ENCODE results near the gene TMEM88. TPM values are rescaled to one million over a fixed set of nuclear protein-coding genes. Genes with fewer than 3 reads are reported as not detected.
"Not testable (repeated sequence)": the region's sequence is repeated elsewhere in the genome, so short reads cannot be mapped to it uniquely, and the experiment has no call there.

TMEM88 gene
- 1 to 10 TPM in 1 of 2 experiments, under 1 TPM in 1; 0.78 to 1.5 TPM for total RNA-seq

- CTCF ChIA-PET: interaction anchor here (2.3 kb wide), 1 partner anchor 20 kb away, joined by 24 read pairs; the partner anchor contains the start of gene KDM6B
- POLR2A ChIA-PET: interaction anchor here (1.0 to 3.1 kb wide), 5 partner anchors 10 to 77 kb away, joined by 4 to 32 read pairs (median 24); partner anchors contain the start of genes CNTROB and KDM6B
- Mint-ChIP-seq H3K36me3 (ENCODE audit: low read depth) (peaks cover 6% of the 10 kb centered on the region), H3K27me3 (no peaks in the 10 kb centered on the region), H3K4me3 (no peak within 1 kb of the TSS), H3K9me3 (no peaks in the 10 kb centered on the region), H3K27ac (no peak within 1 kb of the TSS), H3K4me1 (peaks cover 28% of the 10 kb centered on the region)
- peak; percentile 16 for DNase-seq
Observed at GRCh38 chr17:7854851-7855659, at the start of gene TMEM88. TSS of gene TMEM88 (plus strand) at chr17:7855066. CDS start at chr17:7855075, 9 bp downstream.

GRCh38 chr17:7806587-7806986 lies 48.3 kb upstream of the TMEM88 start:
- Mint-ChIP-seq H3K9me3 (no peaks in the 10 kb centered on the region), H3K4me3 (no peak overlapping the region), H3K4me1 (no peaks in the 10 kb centered on the region), H3K27ac (no peak overlapping the region), H3K27me3 (peaks cover 8% of the 10 kb centered on the region), H3K36me3 (ENCODE audit: low read depth) (no peaks in the 10 kb centered on the region)
- POLR2A ChIA-PET: no interaction called here
- CTCF ChIA-PET: no interaction called here
- no peak for DNase-seq

GRCh38 chr17:7807206-7807605 lies 47.7 kb upstream of the TMEM88 start:
- Mint-ChIP-seq H3K9me3 (no peaks in the 10 kb centered on the region), H3K27me3 (peaks cover 8% of the 10 kb centered on the region), H3K27ac (no peak overlapping the region), H3K4me3 (no peak overlapping the region), H3K4me1 (no peaks in the 10 kb centered on the region), H3K36me3 (ENCODE audit: low read depth) (no peaks in the 10 kb centered on the region)
- CTCF ChIA-PET: no interaction called here
- DNase-seq: no peak
- POLR2A ChIA-PET: interaction anchor here (0.9 kb wide), 1 partner anchor 352 kb away, joined by 3 read pairs; no protein-coding TSS in a partner anchor

- CTCF ChIA-PET: no interaction called here
- H3K36me3 Mint-ChIP-seq (ENCODE audit: low read depth): no peaks in the 10 kb centered on the region
- H3K9me3 Mint-ChIP-seq: no peaks in the 10 kb centered on the region
- DNase-seq: no peak
- no peak overlapping the region for H3K4me3 Mint-ChIP-seq
- no peaks in the 10 kb centered on the region for H3K4me1 Mint-ChIP-seq
- POLR2A ChIA-PET: no interaction called here
- H3K27ac Mint-ChIP-seq: no peak overlapping the region
- H3K27me3 Mint-ChIP-seq: peaks cover 8% of the 10 kb centered on the region
Observed at GRCh38 chr17:7809086-7809790, 45.6 kb upstream of the TMEM88 start.

GRCh38 chr17:7809791-7810343 lies 45.0 kb upstream of the TMEM88 start:
- H3K27ac Mint-ChIP-seq; H3K36me3 Mint-ChIP-seq (ENCODE audit: low read depth); H3K4me1 Mint-ChIP-seq; DNase-seq; H3K4me3 Mint-ChIP-seq; H3K9me3 Mint-ChIP-seq; H3K27me3 Mint-ChIP-seq; POLR2A ChIA-PET: not testable (repeated sequence)
- CTCF ChIA-PET: interaction anchor here (0.7 kb wide), 1 partner anchor 20 kb away, joined by 3 read pairs; no protein-coding TSS in a partner anchor

- Mint-ChIP-seq H3K27ac (no peak overlapping the region), H3K4me3 (no peak overlapping the region), H3K4me1 (no peaks in the 10 kb centered on the region), H3K9me3 (no peaks in the 10 kb centered on the region), H3K27me3 (peaks cover 6% of the 10 kb centered on the region), H3K36me3 (ENCODE audit: low read depth) (no peaks in the 10 kb centered on the region)
- ChIA-PET POLR2A (no interaction called here), CTCF (interaction anchor here (1.0 kb wide), 1 partner anchor 456 kb away, joined by 3 read pairs; the partner anchor contains the start of gene TMEM95)
- no peak for DNase-seq
Observed at GRCh38 chr17:7811251-7811650, 43.6 kb upstream of the TMEM88 start.

- ChIA-PET POLR2A (no interaction called here), CTCF (interaction anchor here (1.3 kb wide), 1 partner anchor 10 kb away, joined by 4 read pairs; no protein-coding TSS in a partner anchor)
Observed at GRCh38 chr17:7814969-7815368, 39.9 kb upstream of the TMEM88 start.

GRCh38 chr17:7816926-7817642 lies 37.8 kb upstream of the TMEM88 start:
- Mint-ChIP-seq H3K4me1 (no peaks in the 10 kb centered on the region), H3K9me3 (no peaks in the 10 kb centered on the region), H3K27ac (no peak overlapping the region), H3K27me3 (peaks cover 3% of the 10 kb centered on the region), H3K4me3 (no peak overlapping the region), H3K36me3 (ENCODE audit: low read depth) (no peaks in the 10 kb centered on the region)
- no peak for DNase-seq
- CTCF ChIA-PET: interaction anchor here (1.0 kb wide), 1 partner anchor 73 kb away, joined by 3 read pairs; no protein-coding TSS in a partner anchor
- POLR2A ChIA-PET: interaction anchor here (0.7 kb wide), 1 partner anchor 40 kb away, joined by 4 read pairs; the partner anchor contains the start of gene NAA38

More at GRCh38 chr17:7814969-7815368, 39.9 kb upstream of the TMEM88 start:
- no peak overlapping the region for H3K27ac Mint-ChIP-seq
- H3K4me1 Mint-ChIP-seq: no peaks in the 10 kb centered on the region
- H3K36me3 Mint-ChIP-seq (ENCODE audit: low read depth): no peaks in the 10 kb centered on the region
- no peak overlapping the region for H3K4me3 Mint-ChIP-seq
- no peaks in the 10 kb centered on the region for H3K9me3 Mint-ChIP-seq
- no peaks in the 10 kb centered on the region for H3K27me3 Mint-ChIP-seq
- DNase-seq: no peak

GRCh38 chr17:7817643-7817964 lies 37.3 kb upstream of the TMEM88 start:
- no peak for DNase-seq
- H3K27ac Mint-ChIP-seq: no peak overlapping the region
- H3K36me3 Mint-ChIP-seq (ENCODE audit: low read depth): no peaks in the 10 kb centered on the region
- H3K27me3 Mint-ChIP-seq: peaks cover 3% of the 10 kb centered on the region
- H3K4me1 Mint-ChIP-seq: no peaks in the 10 kb centered on the region
- ChIA-PET POLR2A (no interaction called here), CTCF (no interaction called here)
- H3K9me3 Mint-ChIP-seq: no peaks in the 10 kb centered on the region
- no peak overlapping the region for H3K4me3 Mint-ChIP-seq

GRCh38 chr17:7818026-7818425 lies 36.8 kb upstream of the TMEM88 start:
- POLR2A ChIA-PET: no interaction called here

GRCh38 chr17:7818746-7819645 lies 35.9 kb upstream of the TMEM88 start:
- H3K9me3 Mint-ChIP-seq: no peaks in the 10 kb centered on the region
- POLR2A ChIA-PET: no interaction called here
- H3K4me3 Mint-ChIP-seq: no peak overlapping the region
- no peaks in the 10 kb centered on the region for H3K36me3 Mint-ChIP-seq (ENCODE audit: low read depth)
- peaks cover 3% of the 10 kb centered on the region for H3K27me3 Mint-ChIP-seq
- CTCF ChIA-PET: no interaction called here
- no peak for DNase-seq
- no peaks in the 10 kb centered on the region for H3K4me1 Mint-ChIP-seq
- H3K27ac Mint-ChIP-seq: no peak overlapping the region

More at GRCh38 chr17:7818026-7818425, 36.8 kb upstream of the TMEM88 start:
- Mint-ChIP-seq H3K4me3 (no peak overlapping the region), H3K27me3 (peaks cover 3% of the 10 kb centered on the region), H3K4me1 (no peaks in the 10 kb centered on the region), H3K9me3 (no peaks in the 10 kb centered on the region), H3K27ac (no peak overlapping the region), H3K36me3 (ENCODE audit: low read depth) (no peaks in the 10 kb centered on the region)
- CTCF ChIA-PET: no interaction called here
- no peak for DNase-seq

- Mint-ChIP-seq H3K9me3 (no peaks in the 10 kb centered on the region), H3K27ac (no peak overlapping the region), H3K4me3 (no peak overlapping the region), H3K27me3 (peaks cover 6% of the 10 kb centered on the region), H3K36me3 (ENCODE audit: low read depth) (no peaks in the 10 kb centered on the region), H3K4me1 (no peaks in the 10 kb centered on the region)
- DNase-seq: no peak
- POLR2A ChIA-PET: interaction anchor here (1.7 kb wide), 1 partner anchor 31 kb away, joined by 5 read pairs; no protein-coding TSS in a partner anchor
- CTCF ChIA-PET: no interaction called here
Observed at GRCh38 chr17:7820231-7820630, 34.6 kb upstream of the TMEM88 start.

Data from activated CD4-positive, alpha-beta memory T cell treated with anti-CD3 and anti-CD28 coated beads, Interleukin-2, amount 10 ng/mL, durations not matched to agents 7 days and 5 days (primary cell).